Stimulated activated effector memory CD8-positive, alpha-beta T cell treated with anti-CD3 and anti-CD28 coated beads, Interleukin-12 subunit alpha, Interleukin-12 subunit beta, amount 100 ng/mL, for 72 hours (primary cell): ENCODE results near the gene DGKI.

ENCODE experiments used
- ATAC-seq: fragments of 150-1000 bp; cut with Tn5 transposase; 2 replicates; pipeline ENCODE4 v1.10.0; 2021
- DNase-seq, 2 donors: peaks; one replicate each; pipeline ENCODE4 v3.0.0; 2021 to 2022; ENCODE audit warnings: low spot score in 2 of 2
- H3K27ac Mint-ChIP-seq: one replicate; pipeline ENCODE4 v1.8.0; 2022; ENCODE audit warnings: mild to moderate bottlenecking, mixed read lengths
- H3K36me3 Mint-ChIP-seq: one replicate; pipeline ENCODE4 v1.8.0; 2022; ENCODE audit warnings: mild to moderate bottlenecking, mixed read lengths
- H3K4me1 Mint-ChIP-seq: one replicate; pipeline ENCODE4 v1.8.0; 2022; ENCODE audit warnings: mixed read lengths
- H3K4me3 Mint-ChIP-seq: one replicate; pipeline ENCODE4 v1.8.0; 2022; ENCODE audit warnings: mild to moderate bottlenecking, mixed read lengths
- H3K9me3 Mint-ChIP-seq: one replicate; pipeline ENCODE4 v1.8.0; 2022; ENCODE audit warnings: mixed read lengths

Gene DGKI

DNA sequence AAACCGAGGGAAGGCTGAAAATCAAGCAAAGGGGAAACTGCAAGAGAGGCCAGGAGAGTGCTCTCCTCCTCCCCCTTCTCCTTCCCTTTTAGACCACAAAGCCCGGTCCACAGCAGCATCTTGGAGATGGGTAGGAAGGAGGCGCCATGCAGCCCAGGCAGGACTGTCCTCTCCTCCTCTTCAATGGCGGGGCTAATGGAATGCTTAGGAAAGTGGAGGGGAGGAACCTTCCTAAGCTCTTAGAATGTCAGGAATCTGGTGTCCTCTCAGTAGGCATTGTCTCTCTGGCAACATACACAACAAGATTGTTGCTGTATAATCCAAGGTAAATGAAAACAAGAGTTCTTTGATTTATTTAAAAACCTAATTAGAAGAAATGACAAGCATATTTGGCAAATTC is 185.1 kb downstream of the DGKI start:
- Mint-ChIP-seq H3K4me3 (no peak overlapping the region), H3K4me1 (no peaks in the 10 kb centered on the region), H3K9me3 (no peaks in the 10 kb centered on the region), H3K36me3 (no peaks in the 10 kb centered on the region), H3K27ac (no peak overlapping the region)
- DNase-seq (no peak), ATAC-seq (no peak)

DNA sequence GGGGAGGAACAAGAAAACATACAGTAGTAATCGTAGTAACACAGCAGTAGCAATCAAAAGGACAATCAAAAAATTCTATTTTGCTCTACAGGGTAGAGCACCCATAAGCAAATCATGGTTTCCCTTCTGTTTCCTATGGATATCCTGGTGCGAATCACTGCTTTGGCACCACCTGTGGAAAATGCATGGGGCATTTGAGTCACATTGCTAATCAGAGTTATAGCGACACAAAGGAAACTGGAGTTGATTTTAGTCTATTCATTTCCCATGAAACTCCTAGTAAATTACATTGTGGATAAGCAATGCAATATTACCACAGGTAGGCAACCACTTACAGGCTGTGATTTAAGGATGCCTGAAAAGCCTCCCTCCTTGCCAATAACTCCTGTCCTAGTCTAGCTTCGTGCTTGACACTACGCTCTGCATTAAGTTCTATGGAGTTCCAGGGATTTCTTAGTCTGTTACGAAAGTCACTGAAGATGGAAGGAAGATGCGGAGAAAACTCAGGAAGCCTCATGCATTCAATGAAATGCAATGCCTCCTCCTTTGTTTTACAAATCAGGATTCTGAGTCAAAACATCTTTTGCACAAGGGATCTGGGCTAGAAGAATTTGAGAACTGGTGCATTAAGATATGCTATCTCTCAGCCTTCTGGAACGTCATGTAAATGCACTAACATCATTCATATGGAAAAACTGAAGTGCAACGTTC is 188.4 kb downstream of the DGKI start:
- no peaks in the 10 kb centered on the region for H3K9me3 Mint-ChIP-seq
- ATAC-seq: no peak
- H3K4me1 Mint-ChIP-seq: no peaks in the 10 kb centered on the region
- DNase-seq: no peak
- H3K36me3 Mint-ChIP-seq: no peaks in the 10 kb centered on the region
- H3K4me3 Mint-ChIP-seq: no peak overlapping the region
- no peak overlapping the region for H3K27ac Mint-ChIP-seq

DNA sequence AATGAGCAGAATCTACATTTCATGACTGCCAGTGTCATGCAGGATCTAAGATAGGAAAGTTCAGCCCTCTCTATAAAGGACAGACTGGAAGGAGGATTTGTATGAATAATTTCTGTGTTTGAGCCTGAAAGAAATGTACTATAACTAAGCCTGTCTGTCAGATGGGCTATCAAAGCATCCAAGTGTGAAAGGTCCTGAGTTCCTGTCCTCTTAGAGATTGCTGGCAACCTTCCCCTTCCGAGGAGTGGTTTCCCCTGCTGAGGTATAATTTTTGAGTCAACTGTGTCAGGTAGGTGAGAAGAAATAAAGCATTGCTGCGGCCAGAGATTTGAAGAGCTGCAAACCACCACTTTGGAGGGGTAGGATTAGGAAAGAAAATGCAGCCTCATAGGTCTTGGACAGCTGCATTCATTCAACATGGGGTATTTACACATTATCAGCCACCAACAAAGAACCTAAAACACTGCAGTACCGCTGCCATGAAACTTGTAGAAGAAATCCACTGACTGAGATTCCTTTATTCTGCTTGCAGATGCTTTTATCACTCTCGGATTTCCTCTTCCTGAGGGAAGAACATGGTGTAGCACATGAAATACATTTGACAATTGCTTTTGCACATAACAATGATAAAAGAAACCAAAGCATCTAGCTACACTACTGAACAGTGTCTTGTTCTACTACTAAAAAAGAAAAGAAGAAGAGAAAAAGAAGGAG is 189.1 kb downstream of the DGKI start:
- DNase-seq (no peak), ATAC-seq (no peak)
- no peaks in the 10 kb centered on the region for H3K9me3 Mint-ChIP-seq
- no peaks in the 10 kb centered on the region for H3K4me1 Mint-ChIP-seq
- no peaks in the 10 kb centered on the region for H3K36me3 Mint-ChIP-seq
- no peak overlapping the region for H3K4me3 Mint-ChIP-seq
- H3K27ac Mint-ChIP-seq: no peak overlapping the region

GRCh38 chr7:137656850-137657232 is 189.9 kb downstream of the DGKI start:
- H3K36me3 Mint-ChIP-seq: no peaks in the 10 kb centered on the region
- DNase-seq (no peak), ATAC-seq (no peak)
- H3K4me1 Mint-ChIP-seq: no peaks in the 10 kb centered on the region
- H3K4me3 Mint-ChIP-seq: no peak overlapping the region
- no peak overlapping the region for H3K27ac Mint-ChIP-seq
- H3K9me3 Mint-ChIP-seq: no peaks in the 10 kb centered on the region

DNA sequence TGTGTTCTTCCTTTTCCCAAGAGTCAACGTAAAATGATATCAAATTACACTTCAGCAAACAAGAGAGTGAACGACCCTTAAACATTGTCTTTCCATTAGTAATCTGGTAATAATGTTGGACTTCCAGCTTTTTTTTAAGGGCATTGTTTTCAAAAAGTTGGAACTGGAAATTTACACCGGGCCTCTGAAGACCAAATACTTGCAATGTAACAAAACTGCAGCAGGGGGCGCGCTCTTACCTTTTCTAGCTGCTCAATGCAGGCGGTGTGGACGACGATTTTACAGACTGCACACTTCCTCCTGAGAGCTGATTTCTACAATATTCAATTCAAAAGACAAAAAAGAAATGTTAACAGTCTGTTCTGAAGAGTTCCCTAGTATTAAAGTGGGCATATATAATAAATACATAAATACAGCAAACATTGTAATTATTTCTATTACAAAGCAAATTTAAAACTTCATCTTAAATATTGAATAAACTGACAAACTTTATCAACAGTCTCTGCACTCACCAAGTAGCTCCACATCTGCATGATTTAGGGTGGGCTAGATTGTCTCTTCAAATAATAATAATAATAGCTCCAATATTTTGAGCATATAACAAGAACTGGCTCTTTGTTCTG is 190.4 kb downstream of the DGKI start:
- peak; percentile 44 to 82 for DNase-seq
- no peaks in the 10 kb centered on the region for H3K4me1 Mint-ChIP-seq
- H3K27ac Mint-ChIP-seq: no peak overlapping the region
- H3K36me3 Mint-ChIP-seq: no peaks in the 10 kb centered on the region
- H3K4me3 Mint-ChIP-seq: no peak overlapping the region
- peak; percentile 55 for ATAC-seq
- no peaks in the 10 kb centered on the region for H3K9me3 Mint-ChIP-seq

DNA sequence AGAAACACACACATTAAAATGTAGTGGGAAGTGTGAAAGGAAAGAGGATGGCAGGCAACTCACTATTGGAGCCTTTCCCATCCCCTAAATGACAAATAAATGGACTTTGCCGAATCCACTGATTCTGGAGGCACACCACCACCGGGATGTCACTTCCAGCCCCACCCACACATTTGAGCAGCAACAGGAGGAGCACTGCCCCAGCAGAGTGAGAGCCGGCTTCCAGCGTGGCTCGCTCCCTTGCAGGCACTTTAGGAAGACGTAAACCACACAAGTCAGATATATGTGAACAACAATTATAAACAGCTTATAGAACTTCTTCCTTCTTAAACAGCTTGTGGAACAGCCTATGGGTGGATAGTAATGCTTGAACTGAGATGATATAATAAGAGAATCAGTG is 191.0 kb downstream of the DGKI start:
- Mint-ChIP-seq H3K27ac (no peak overlapping the region), H3K9me3 (no peaks in the 10 kb centered on the region), H3K4me1 (no peaks in the 10 kb centered on the region), H3K36me3 (no peaks in the 10 kb centered on the region), H3K4me3 (no peak overlapping the region)
- DNase-seq (no peak), ATAC-seq (no peak)

- DNase-seq (no peak), ATAC-seq (no peak)
- no peaks in the 10 kb centered on the region for H3K36me3 Mint-ChIP-seq
- H3K4me3 Mint-ChIP-seq: no peak overlapping the region
- H3K9me3 Mint-ChIP-seq: no peaks in the 10 kb centered on the region
- no peak overlapping the region for H3K27ac Mint-ChIP-seq
- no peaks in the 10 kb centered on the region for H3K4me1 Mint-ChIP-seq
Measured at GRCh38 chr7:137652721-137653120, 194.1 kb downstream of the DGKI start.

DNA sequence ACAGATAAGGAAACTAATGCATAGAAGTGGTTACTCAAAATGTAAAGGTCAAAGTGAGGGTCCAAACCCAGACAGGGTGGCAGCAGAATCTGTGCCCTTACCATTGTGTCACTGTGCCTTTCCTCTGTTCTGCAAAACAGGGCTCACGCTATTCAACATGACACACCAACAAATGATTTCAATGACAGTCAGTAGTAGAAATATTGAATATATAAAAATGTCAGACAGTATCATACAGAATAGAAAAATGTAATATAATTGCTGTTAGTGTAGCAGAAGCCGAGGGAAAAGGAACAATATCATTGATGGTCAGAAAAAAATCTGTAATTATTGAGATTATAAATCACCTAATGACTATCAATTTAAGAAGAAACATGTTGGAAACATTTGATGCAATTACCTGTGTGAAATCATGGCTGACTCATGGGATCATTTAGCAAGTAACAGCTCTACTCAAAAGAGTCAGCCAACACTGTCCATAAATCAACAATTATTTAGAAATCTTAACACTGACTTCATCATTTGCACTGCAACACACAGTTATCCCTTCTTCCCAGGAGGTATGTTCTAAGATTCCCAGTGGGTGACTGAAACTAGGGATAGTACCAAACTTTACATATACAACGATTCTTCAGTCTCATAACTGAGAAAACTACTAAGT is 198.7 kb downstream of the DGKI start:
- DNase-seq (no peak), ATAC-seq (no peak)
- H3K4me1 Mint-ChIP-seq: no peaks in the 10 kb centered on the region
- no peak overlapping the region for H3K27ac Mint-ChIP-seq
- no peaks in the 10 kb centered on the region for H3K36me3 Mint-ChIP-seq
- no peaks in the 10 kb centered on the region for H3K9me3 Mint-ChIP-seq
- H3K4me3 Mint-ChIP-seq: no peak overlapping the region

GRCh38 chr7:137642472-137642871 is 204.3 kb downstream of the DGKI start:
- H3K27ac Mint-ChIP-seq: no peak overlapping the region
- H3K4me3 Mint-ChIP-seq: no peak overlapping the region
- no peaks in the 10 kb centered on the region for H3K9me3 Mint-ChIP-seq
- no peaks in the 10 kb centered on the region for H3K36me3 Mint-ChIP-seq
- ATAC-seq (no peak), DNase-seq (no peak)
- no peaks in the 10 kb centered on the region for H3K4me1 Mint-ChIP-seq

DNA sequence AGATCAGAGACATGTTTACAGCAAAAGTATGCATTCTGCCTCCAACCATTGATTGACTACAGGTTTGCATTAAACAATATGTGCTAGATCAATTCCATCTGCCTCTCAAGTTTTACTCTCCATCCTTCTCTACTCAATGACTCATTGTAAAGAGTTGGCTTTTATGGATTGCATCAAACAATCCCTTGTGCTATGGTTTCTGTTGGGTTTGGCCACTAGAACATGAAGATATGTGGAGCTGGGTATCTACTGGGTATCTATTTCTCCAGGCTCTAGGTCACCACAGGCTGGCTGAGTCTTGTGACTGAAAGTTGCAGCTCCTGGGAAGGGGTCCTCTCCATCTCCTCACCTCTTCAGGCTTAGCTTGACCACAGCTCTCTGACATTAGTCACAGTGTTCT is 204.7 kb downstream of the DGKI start:
- Mint-ChIP-seq H3K36me3 (no peaks in the 10 kb centered on the region), H3K27ac (no peak overlapping the region), H3K4me3 (no peak overlapping the region), H3K4me1 (no peaks in the 10 kb centered on the region), H3K9me3 (no peaks in the 10 kb centered on the region)
- DNase-seq: no peak
- no peak for ATAC-seq

DNA sequence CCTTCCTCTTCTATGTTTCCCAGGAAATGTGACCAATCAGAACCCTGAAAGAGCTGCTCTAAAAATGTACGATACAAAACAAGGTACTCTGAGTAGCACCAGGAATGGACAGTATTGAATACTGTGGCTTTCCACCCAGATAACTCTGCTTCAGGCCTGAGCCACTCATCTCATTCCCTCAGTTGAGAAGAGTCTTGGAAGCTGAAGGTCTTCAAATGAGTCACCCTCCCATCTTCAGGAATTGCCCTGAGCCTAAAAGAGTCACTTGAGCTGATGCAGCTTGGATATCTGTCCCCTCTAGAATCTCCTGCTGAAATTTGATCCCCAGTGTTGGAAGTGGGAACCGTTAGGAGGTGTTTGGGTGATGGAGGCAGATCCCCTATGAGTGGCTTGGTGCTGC is 210.4 kb downstream of the DGKI start:
- ATAC-seq (peak; percentile 12), DNase-seq (no peak)
- Mint-ChIP-seq H3K27ac (no peak overlapping the region), H3K9me3 (no peaks in the 10 kb centered on the region), H3K36me3 (no peaks in the 10 kb centered on the region), H3K4me3 (no peak overlapping the region), H3K4me1 (no peaks in the 10 kb centered on the region)

DNA sequence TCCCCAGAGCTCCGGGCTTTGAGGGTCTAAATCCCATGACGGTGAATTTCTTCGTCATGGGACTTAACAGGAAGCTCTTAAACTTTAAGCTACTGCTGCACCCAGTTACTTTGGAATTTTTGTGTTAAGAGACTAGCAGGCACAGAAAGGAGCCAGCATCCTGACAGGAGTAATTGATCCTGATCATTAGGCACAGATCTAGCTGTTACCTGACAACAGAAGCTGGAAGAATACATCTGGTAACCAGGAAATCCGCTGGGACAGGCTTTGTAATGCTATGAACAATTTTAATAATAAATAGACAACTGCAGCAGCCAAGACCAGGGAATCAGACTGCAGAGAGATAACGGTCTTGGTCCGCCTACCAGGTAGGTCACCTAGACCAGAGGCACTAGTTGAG is 210.9 kb downstream of the DGKI start:
- DNase-seq (no peak), ATAC-seq (no peak)
- Mint-ChIP-seq H3K27ac (no peak overlapping the region), H3K9me3 (no peaks in the 10 kb centered on the region), H3K36me3 (no peaks in the 10 kb centered on the region), H3K4me1 (no peaks in the 10 kb centered on the region), H3K4me3 (no peak overlapping the region)

DNA sequence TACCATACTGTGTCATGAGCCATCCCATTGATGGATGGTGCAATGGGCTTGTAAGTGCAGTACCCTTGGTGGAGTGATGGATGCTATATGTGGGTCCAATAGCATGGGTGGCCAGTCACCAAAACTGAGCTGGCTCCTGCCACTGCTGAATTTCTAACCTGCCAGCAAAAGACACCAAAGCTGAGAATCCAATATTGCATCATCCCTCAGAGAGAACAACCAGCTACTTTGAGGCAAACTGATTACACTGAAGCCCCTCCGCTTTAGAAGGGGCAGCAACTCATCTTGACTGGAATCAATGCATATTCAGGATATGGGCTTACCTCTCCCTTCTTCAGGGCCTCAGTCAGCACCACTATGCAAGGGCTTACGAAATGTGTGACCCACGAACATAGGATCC is 211.6 kb downstream of the DGKI start:
- H3K36me3 Mint-ChIP-seq: no peaks in the 10 kb centered on the region
- H3K9me3 Mint-ChIP-seq: no peaks in the 10 kb centered on the region
- DNase-seq (no peak), ATAC-seq (peak; percentile 27)
- H3K4me1 Mint-ChIP-seq: no peaks in the 10 kb centered on the region
- H3K27ac Mint-ChIP-seq: no peak overlapping the region
- H3K4me3 Mint-ChIP-seq: no peak overlapping the region

DNA sequence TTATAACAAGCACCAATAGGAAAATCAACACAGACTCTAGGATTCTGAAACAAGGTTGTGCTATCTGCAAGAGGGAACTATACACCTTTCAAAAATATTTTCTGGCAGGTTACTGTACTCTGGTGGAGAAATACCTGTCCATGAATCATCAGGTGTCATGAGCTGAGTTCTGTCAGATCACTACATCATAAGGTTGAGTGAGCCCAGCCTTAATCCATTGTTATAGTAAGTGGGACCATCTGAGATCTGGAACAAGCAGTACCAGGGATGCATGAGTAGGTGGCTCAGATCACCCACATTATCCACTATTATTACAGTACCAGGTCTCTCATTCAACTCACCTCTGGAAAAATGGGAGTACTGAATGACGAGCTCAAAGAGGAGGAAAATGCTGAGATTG is 212.4 kb downstream of the DGKI start:
- no peaks in the 10 kb centered on the region for H3K36me3 Mint-ChIP-seq
- no peak overlapping the region for H3K27ac Mint-ChIP-seq
- ATAC-seq: peak; percentile 29
- no peaks in the 10 kb centered on the region for H3K9me3 Mint-ChIP-seq
- DNase-seq: no peak
- no peak overlapping the region for H3K4me3 Mint-ChIP-seq
- no peaks in the 10 kb centered on the region for H3K4me1 Mint-ChIP-seq

DNA sequence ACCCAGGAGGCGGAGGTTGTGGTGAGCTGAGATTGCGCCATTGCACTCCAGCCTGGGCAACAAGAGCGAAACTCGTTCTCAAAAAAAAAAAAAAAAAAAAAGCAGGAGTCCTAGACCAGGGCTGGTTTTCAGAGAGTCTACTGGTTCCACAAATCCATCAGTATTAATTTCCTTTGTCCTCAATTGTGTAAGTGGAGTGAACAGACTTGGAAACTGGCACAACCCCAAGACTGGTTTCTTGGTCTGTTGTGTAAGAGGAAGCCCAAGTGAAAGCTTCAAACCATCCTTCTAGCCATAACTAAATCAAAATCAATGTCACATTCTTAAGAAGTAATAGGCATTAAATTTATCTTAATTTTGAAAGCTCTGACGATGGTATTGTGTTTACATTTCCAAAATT is 213.6 kb downstream of the DGKI start:
- no peak for DNase-seq
- H3K4me1 Mint-ChIP-seq: no peaks in the 10 kb centered on the region
- no peaks in the 10 kb centered on the region for H3K9me3 Mint-ChIP-seq
- no peak overlapping the region for H3K27ac Mint-ChIP-seq
- ATAC-seq: no peak
- no peak overlapping the region for H3K4me3 Mint-ChIP-seq
- H3K36me3 Mint-ChIP-seq: no peaks in the 10 kb centered on the region

- Mint-ChIP-seq H3K4me3 (no peak overlapping the region), H3K27ac (no peak overlapping the region), H3K4me1 (no peaks in the 10 kb centered on the region), H3K36me3 (no peaks in the 10 kb centered on the region), H3K9me3 (no peaks in the 10 kb centered on the region)
- DNase-seq (no peak), ATAC-seq (no peak)
Measured at GRCh38 chr7:137628216-137628615, 218.6 kb downstream of the DGKI start.
